ENCODE data around the gene DGLUCY.

GRCh38 chr14:91235841-91236240, 122.0 kb downstream of the DGLUCY start:
- TF ChIP-seq CTCF (IDR thresholded peaks at IDR 0.05 in 2 of 3, conservative IDR thresholded peaks at IDR 0.05 in 1 of 3; ENCODE audit: borderline replicate concordance in 1 of 3, insufficient read depth in 1 of 3, low read depth in 2 of 3, low read length in 2 of 3) (no peak), POLR2A (IDR thresholded peaks at IDR 0.05; ENCODE audit: borderline replicate concordance, extremely low read depth, insufficient read depth, insufficient read length) (no peak), ZNF274 (IDR thresholded peaks at IDR 0.05; ENCODE audit: low read depth, low read length) (no peak), SIN3A (IDR thresholded peaks at IDR 0.05; ENCODE audit: low read depth) (no peak), SRF (IDR thresholded peaks at IDR 0.05; ENCODE audit: low read depth) (no peak), EZH2phosphoT487 (IDR thresholded peaks at IDR 0.05; ENCODE audit: borderline replicate concordance) (no peak), RAD21 (IDR thresholded peaks at IDR 0.05; ENCODE audit: low read depth) (no peak), EZH2 (IDR thresholded peaks at IDR 0.05) (no peak), MAX (IDR thresholded peaks at IDR 0.05) (no peak), YY1 (IDR thresholded peaks at IDR 0.05; ENCODE audit: extremely low read depth, insufficient replicate concordance, low read depth, low read length) (no peak), ZBTB33 (IDR thresholded peaks at IDR 0.05; ENCODE audit: extremely low read depth, insufficient replicate concordance, low read length) (no peak), POLR2AphosphoS5 (IDR thresholded peaks at IDR 0.05; ENCODE audit: low read depth, low read length) (no peak), CEBPB (IDR thresholded peaks at IDR 0.05; ENCODE audit: low read depth) (no peak), SP1 (IDR thresholded peaks at IDR 0.05; ENCODE audit: low read depth) (no peak)
